ENCODE measurements around the gene COL25A1.
A peak's percentile ranks its signal among the peaks of the same experiment; 100 is the strongest.
"Not testable (repeated sequence)": the region's sequence is repeated elsewhere in the genome, so short reads cannot be mapped to it uniquely, and the experiment has no call there.

COL25A1 gene

GRCh38 chr4:109005523-109005922 is 296.9 kb downstream of the COL25A1 start:
- DNase-seq, result peak in 1 of 2 donors; percentile 2

- DNase-seq, result no peak
These were observed 298.0 kb downstream of the COL25A1 start for GRCh38 chr4:109004418-109004817.

- DNase-seq, result no peak
These were observed 298.5 kb downstream of the COL25A1 start for GRCh38 chr4:109003964-109004363.

- no peak for DNase-seq
These were observed 310.7 kb downstream of the COL25A1 start for GRCh38 chr4:108991551-108992328.

- no peak for DNase-seq
These were observed 313.8 kb downstream of the COL25A1 start for GRCh38 chr4:108988464-108989195.

GRCh38 chr4:108984495-108984894 is 318.0 kb downstream of the COL25A1 start:
- DNase-seq, result not testable (repeated sequence)

GRCh38 chr4:108982402-108983185 is 319.9 kb downstream of the COL25A1 start:
- DNase-seq, result no peak

GRCh38 chr4:108980455-108981239 is 321.8 kb downstream of the COL25A1 start:
- no peak for DNase-seq

GRCh38 chr4:108979759-108980158 is 322.7 kb downstream of the COL25A1 start:
- no peak for DNase-seq

GRCh38 chr4:108978066-108978465 is 324.4 kb downstream of the COL25A1 start:
- no peak for DNase-seq

- DNase-seq, result no peak
These were observed 329.7 kb downstream of the COL25A1 start for GRCh38 chr4:108972613-108973283.

- DNase-seq, result no peak
These were observed 331.0 kb downstream of the COL25A1 start for GRCh38 chr4:108971473-108971872.

- DNase-seq, result no peak
These were observed 336.9 kb downstream of the COL25A1 start for GRCh38 chr4:108965472-108966076.

- no peak for DNase-seq
These were observed 337.4 kb downstream of the COL25A1 start for GRCh38 chr4:108965016-108965415.

GRCh38 chr4:108963910-108964309 is 338.5 kb downstream of the COL25A1 start:
- DNase-seq, result no peak

GRCh38 chr4:108959491-108959890 is 343.0 kb downstream of the COL25A1 start:
- DNase-seq, result no peak

GRCh38 chr4:108954880-108955279 is 347.6 kb downstream of the COL25A1 start:
- DNase-seq, result no peak

GRCh38 chr4:108953941-108954340 is 348.5 kb downstream of the COL25A1 start:
- no peak for DNase-seq

GRCh38 chr4:108950158-108950915 is 352.1 kb downstream of the COL25A1 start:
- no peak for DNase-seq

- no peak for DNase-seq
These were observed 354.9 kb downstream of the COL25A1 start for GRCh38 chr4:108947526-108947925.

GRCh38 chr4:108946237-108946636 is 356.2 kb downstream of the COL25A1 start:
- DNase-seq, result no peak
